HL-60/S4 treated with retinoic acid at 250 ng/mL for 4 days and 3 days (cell line): ENCODE results near the gene LRRC40.
"Not testable (repeated sequence)": the region's sequence is repeated elsewhere in the genome, so short reads cannot be mapped to it uniquely, and the experiment has no call there.

ENCODE experiments used
- in situ Hi-C: fragments of 300-500 bp; cut with MboI; formaldehyde crosslinking; loops from 2 replicates; pipeline ENCODE4 v1.7.0; 2022; ENCODE audit warnings: low sequenced_read_pairs

The LRRC40 gene

GRCh38 chr1:70205434-70206118 is at the start of gene LRRC40:
Gene LRRC40, minus strand, starts transcription at chr1:70205579. Its CDS starts 39 bp downstream, at chr1:70205540.
- in situ Hi-C loops, result no loop called here

- in situ Hi-C loops, result no loop called here
Measured at GRCh38 chr1:70248729-70249128, 43.4 kb upstream of the LRRC40 start.

GRCh38 chr1:70247768-70248167 is 42.4 kb upstream of the LRRC40 start:
- in situ Hi-C loops, result no loop called here

GRCh38 chr1:70247122-70247521 is 41.7 kb upstream of the LRRC40 start:
- in situ Hi-C loops, result no loop called here

- in situ Hi-C loops, result no loop called here
Measured at GRCh38 chr1:70239940-70240339, 34.6 kb upstream of the LRRC40 start.

GRCh38 chr1:70234733-70235132 is 29.4 kb upstream of the LRRC40 start:
- in situ Hi-C loops, result no loop called here

- in situ Hi-C loops, result no loop called here
Measured at GRCh38 chr1:70231475-70231874, 26.1 kb upstream of the LRRC40 start.

GRCh38 chr1:70228670-70229069 is 23.3 kb upstream of the LRRC40 start:
- in situ Hi-C loops, result no loop called here

- in situ Hi-C loops, result no loop called here
Measured at GRCh38 chr1:70227439-70227838, 22.1 kb upstream of the LRRC40 start.

GRCh38 chr1:70224954-70225353 is 19.6 kb upstream of the LRRC40 start:
- in situ Hi-C loops, result no loop called here

- in situ Hi-C loops, result no loop called here
Measured at GRCh38 chr1:70222716-70223235, 17.4 kb upstream of the LRRC40 start.

- in situ Hi-C loops, result no loop called here
Measured at GRCh38 chr1:70221238-70222121, 16.1 kb upstream of the LRRC40 start, which contains the start of gene SRSF11. Gene SRSF11, plus strand, starts transcription at chr1:70221380. Its CDS starts 257 bp downstream, at chr1:70221637.

- in situ Hi-C loops, result no loop called here
Measured at GRCh38 chr1:70220517-70221237, 15.3 kb upstream of the LRRC40 start.

GRCh38 chr1:70220015-70220414 is 14.6 kb upstream of the LRRC40 start:
- in situ Hi-C loops, result no loop called here

- in situ Hi-C loops, result no loop called here
Measured at GRCh38 chr1:70211541-70211940, 6.2 kb upstream of the LRRC40 start.

- in situ Hi-C loops, result no loop called here
Measured at GRCh38 chr1:70210820-70211219, 5.4 kb upstream of the LRRC40 start.

- in situ Hi-C loops, result no loop called here
Measured at GRCh38 chr1:70208292-70208691, 2.9 kb upstream of the LRRC40 start.

- in situ Hi-C loops, result no loop called here
Measured at GRCh38 chr1:70207492-70207891, 2.1 kb upstream of the LRRC40 start.

- in situ Hi-C loops, result not testable (repeated sequence)
Measured at GRCh38 chr1:70206833-70207232, 1.5 kb upstream of the LRRC40 start.

- in situ Hi-C loops, result no loop called here
Measured at GRCh38 chr1:70205071-70205433, 327 bp downstream of the LRRC40 start.

GRCh38 chr1:70204600-70204999 is 779 bp downstream of the LRRC40 start:
- in situ Hi-C loops, result no loop called here
